ENCODE results near the gene DNM2. TPM values are rescaled to one million over a fixed set of nuclear protein-coding genes. Genes with fewer than 3 reads are reported as not detected.

The DNM2 gene
- total and polyA plus RNA-seq, 2 donors (not counting 1 experiment from before 2014, with no cell fraction given), result 42.6 to 76.8 TPM

GRCh38 chr19:10846500-10847202, 128.8 kb downstream of the DNM2 start:
- no peak for DNase-seq (ENCODE audit: low read depth in 2 of 2)
- Histone ChIP-seq H2AFZ (ENCODE audit: low read length) (no peak overlapping the region), H3K4me1 (ENCODE audit: control insufficient read depth, extremely low read depth, insufficient read depth, low read length) (no peaks in the 10 kb centered on the region), H4K20me1 (ENCODE audit: control insufficient read depth, extremely low read depth, insufficient read depth, low read length) (no peaks in the 10 kb centered on the region), H3K9me3 (ENCODE audit: control insufficient read depth, insufficient read depth, low read depth, low read length) (no peaks in the 10 kb centered on the region), H3K36me3 (ENCODE audit: control insufficient read depth, insufficient read depth, low read length) (no peaks in the 10 kb centered on the region), H3K4me3 (replicated peaks in 1 of 4; ENCODE audit: control extremely low read depth in 1 of 4, insufficient read depth in 1 of 4, low read depth in 3 of 4, low read length in 4 of 4) (no peak overlapping the region), H3K9ac (ENCODE audit: insufficient read depth, low read length) (no peak overlapping the region), H3K4me2 (ENCODE audit: extremely low read depth, insufficient read depth, low read length) (no peak overlapping the region), H3K27me3 (ENCODE audit: control insufficient read depth, insufficient read depth, low read length) (peaks cover 3% of the 10 kb centered on the region), H3K27ac (ENCODE audit: insufficient read depth, low read length) (no peak overlapping the region), H3K79me2 (ENCODE audit: control insufficient read depth, insufficient read depth, low read length) (no peaks in the 10 kb centered on the region)
- TF ChIP-seq EZH2 (IDR thresholded peaks at IDR 0.05; ENCODE audit: low read length, missing control alignments) (no peak), CTCF (conservative IDR thresholded peaks at IDR 0.05 in 1 of 2, IDR thresholded peaks at IDR 0.05 in 1 of 2; ENCODE audit: low read depth in 1 of 2, low read length in 2 of 2) (no peak)

GRCh38 chr19:10848230-10848856, 130.5 kb downstream of the DNM2 start, which contains the start of gene C19orf38:
C19orf38 (plus strand) TSS chr19:10848415; CDS start chr19:10848509, 94 bp downstream.
- no peaks in the 10 kb centered on the region for H3K36me3 ChIP-seq (ENCODE audit: control insufficient read depth, insufficient read depth, low read length)
- no peak within 1 kb of the TSS for H3K27ac ChIP-seq (ENCODE audit: insufficient read depth, low read length)
- no peaks in the 10 kb centered on the region for H3K9me3 ChIP-seq (ENCODE audit: control insufficient read depth, insufficient read depth, low read depth, low read length)
- H3K4me1 ChIP-seq (ENCODE audit: control insufficient read depth, extremely low read depth, insufficient read depth, low read length), result no peaks in the 10 kb centered on the region
- H3K4me3 ChIP-seq (replicated peaks in 1 of 4; ENCODE audit: control extremely low read depth in 1 of 4, insufficient read depth in 1 of 4, low read depth in 3 of 4, low read length in 4 of 4), result no peak within 1 kb of the TSS
- no peak for DNase-seq (ENCODE audit: low read depth in 2 of 2)
- TF ChIP-seq CTCF (conservative IDR thresholded peaks at IDR 0.05 in 1 of 2, IDR thresholded peaks at IDR 0.05 in 1 of 2; ENCODE audit: low read depth in 1 of 2, low read length in 2 of 2) (no peak), EZH2 (IDR thresholded peaks at IDR 0.05; ENCODE audit: low read length, missing control alignments) (no peak)
- H3K79me2 ChIP-seq (ENCODE audit: control insufficient read depth, insufficient read depth, low read length), result no peaks in the 10 kb centered on the region
- H3K27me3 ChIP-seq (ENCODE audit: control insufficient read depth, insufficient read depth, low read length), result peaks cover 3% of the 10 kb centered on the region
- no peak within 1 kb of the TSS for H3K4me2 ChIP-seq (ENCODE audit: extremely low read depth, insufficient read depth, low read length)
- H2AFZ ChIP-seq (ENCODE audit: low read length), result no peak within 1 kb of the TSS
- no peak within 1 kb of the TSS for H3K9ac ChIP-seq (ENCODE audit: insufficient read depth, low read length)
- no peaks in the 10 kb centered on the region for H4K20me1 ChIP-seq (ENCODE audit: control insufficient read depth, extremely low read depth, insufficient read depth, low read length)

GRCh38 chr19:10850631-10851030, 132.8 kb downstream of the DNM2 start:
- no peaks in the 10 kb centered on the region for H3K36me3 ChIP-seq (ENCODE audit: control insufficient read depth, insufficient read depth, low read length)
- peaks cover 3% of the 10 kb centered on the region for H3K27me3 ChIP-seq (ENCODE audit: control insufficient read depth, insufficient read depth, low read length)
- H3K9me3 ChIP-seq (ENCODE audit: control insufficient read depth, insufficient read depth, low read depth, low read length), result no peaks in the 10 kb centered on the region
- H3K4me3 ChIP-seq (replicated peaks in 1 of 4; ENCODE audit: control extremely low read depth in 1 of 4, insufficient read depth in 1 of 4, low read depth in 3 of 4, low read length in 4 of 4), result no peak overlapping the region
- no peaks in the 10 kb centered on the region for H3K79me2 ChIP-seq (ENCODE audit: control insufficient read depth, insufficient read depth, low read length)
- no peak overlapping the region for H2AFZ ChIP-seq (ENCODE audit: low read length)
- DNase-seq (ENCODE audit: low read depth in 2 of 2), result no peak
- H3K4me2 ChIP-seq (ENCODE audit: extremely low read depth, insufficient read depth, low read length), result no peak overlapping the region
- H4K20me1 ChIP-seq (ENCODE audit: control insufficient read depth, extremely low read depth, insufficient read depth, low read length), result no peaks in the 10 kb centered on the region
- H3K9ac ChIP-seq (ENCODE audit: insufficient read depth, low read length), result no peak overlapping the region
- H3K27ac ChIP-seq (ENCODE audit: insufficient read depth, low read length), result no peak overlapping the region
- no peak for TF ChIP-seq EZH2 (IDR thresholded peaks at IDR 0.05; ENCODE audit: low read length, missing control alignments)
- TF ChIP-seq CTCF (conservative IDR thresholded peaks at IDR 0.05 in 1 of 2, IDR thresholded peaks at IDR 0.05 in 1 of 2; ENCODE audit: low read depth in 1 of 2, low read length in 2 of 2), result no peak
- no peaks in the 10 kb centered on the region for H3K4me1 ChIP-seq (ENCODE audit: control insufficient read depth, extremely low read depth, insufficient read depth, low read length)

Measured in fibroblast of lung (primary cell).